ENCODE results near the gene CACNA1A.
A peak's percentile ranks its signal among the peaks of the same experiment; 100 is the strongest.

CACNA1A gene

GRCh38 chr19:13314761-13315160 lies 191.5 kb downstream of the CACNA1A start:
- no peak for DNase-seq

DNA sequence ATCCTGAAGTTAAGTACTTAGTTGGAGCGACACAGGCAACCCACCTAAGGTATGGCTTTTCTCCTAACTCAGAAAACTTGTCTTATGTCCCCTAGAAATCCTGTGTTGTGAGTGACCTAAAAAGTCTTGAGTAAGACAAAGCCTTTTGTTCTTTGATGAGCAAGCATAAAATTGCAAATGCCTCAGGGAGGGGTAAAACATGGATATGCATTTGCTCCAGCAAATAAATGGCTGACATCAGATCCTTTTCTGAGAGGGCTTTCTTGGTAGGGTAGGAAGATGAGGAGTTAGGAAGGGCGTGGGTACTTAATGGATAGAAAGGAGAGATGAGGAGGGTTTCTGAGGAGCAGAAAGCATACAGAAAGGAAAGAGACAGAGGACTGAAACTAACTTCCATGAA lies 192.4 kb downstream of the CACNA1A start:
- DNase-seq, result no peak

DNA sequence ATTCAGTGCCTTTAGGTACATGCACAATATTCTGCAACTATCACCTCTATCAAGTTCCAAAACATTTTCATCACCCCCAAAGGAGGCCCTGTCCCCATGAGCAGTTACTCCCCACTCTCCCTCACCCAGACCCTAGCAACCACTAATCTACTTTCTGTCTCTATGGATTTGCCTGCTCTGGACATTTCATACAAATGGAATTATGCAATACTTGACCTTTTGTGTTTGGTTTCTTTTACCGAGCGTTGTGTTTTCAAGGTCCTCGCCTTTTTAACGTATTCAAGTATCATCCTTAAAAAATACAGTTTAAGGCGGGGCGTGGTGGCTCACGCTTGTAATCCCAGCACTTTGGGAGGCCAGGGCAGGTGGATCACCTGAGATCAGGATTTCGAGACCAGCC lies 196.4 kb downstream of the CACNA1A start:
- no peak for DNase-seq

GRCh38 chr19:13303381-13304129 lies 202.7 kb downstream of the CACNA1A start:
- peak in 1 of 51 donors; percentile 4 for DNase-seq

DNA sequence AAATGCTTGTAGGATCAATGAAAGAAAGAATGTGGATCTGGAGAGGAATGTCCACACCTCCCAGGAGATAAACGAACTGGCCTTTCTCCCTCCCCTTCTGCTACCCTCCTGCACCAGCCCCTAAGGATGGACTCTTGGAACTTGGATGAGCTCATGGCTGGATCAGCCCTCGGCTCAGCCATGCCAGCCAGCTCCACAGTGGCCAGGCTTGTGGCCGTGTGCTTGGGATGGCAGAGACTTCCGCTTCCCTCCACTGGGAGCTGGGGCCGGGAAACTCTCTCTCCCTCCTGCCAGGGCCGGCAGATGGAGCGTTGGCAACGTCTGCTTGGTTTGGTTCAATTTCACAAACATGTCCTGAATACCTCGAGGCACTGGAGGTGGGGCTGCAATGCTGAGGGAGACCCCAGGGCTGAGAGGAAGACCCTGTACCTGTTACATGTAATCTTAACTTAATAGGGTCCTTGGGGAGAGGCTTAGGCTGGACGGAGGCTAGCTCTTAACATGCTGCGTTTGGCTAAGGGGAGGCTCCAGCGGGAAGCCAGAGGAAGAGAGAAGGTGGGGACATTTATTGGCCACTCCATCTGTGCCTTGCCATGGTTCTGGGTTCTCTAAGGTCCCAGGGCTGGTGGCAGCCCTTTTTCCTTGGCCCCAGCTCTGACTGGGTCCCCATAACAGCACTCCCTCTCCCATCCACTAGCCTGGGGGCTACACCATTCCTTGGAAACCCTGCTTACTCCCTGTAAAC lies 203.6 kb downstream of the CACNA1A start:
- DNase-seq, result peak in 2 of 51 donors; percentile 8

DNA sequence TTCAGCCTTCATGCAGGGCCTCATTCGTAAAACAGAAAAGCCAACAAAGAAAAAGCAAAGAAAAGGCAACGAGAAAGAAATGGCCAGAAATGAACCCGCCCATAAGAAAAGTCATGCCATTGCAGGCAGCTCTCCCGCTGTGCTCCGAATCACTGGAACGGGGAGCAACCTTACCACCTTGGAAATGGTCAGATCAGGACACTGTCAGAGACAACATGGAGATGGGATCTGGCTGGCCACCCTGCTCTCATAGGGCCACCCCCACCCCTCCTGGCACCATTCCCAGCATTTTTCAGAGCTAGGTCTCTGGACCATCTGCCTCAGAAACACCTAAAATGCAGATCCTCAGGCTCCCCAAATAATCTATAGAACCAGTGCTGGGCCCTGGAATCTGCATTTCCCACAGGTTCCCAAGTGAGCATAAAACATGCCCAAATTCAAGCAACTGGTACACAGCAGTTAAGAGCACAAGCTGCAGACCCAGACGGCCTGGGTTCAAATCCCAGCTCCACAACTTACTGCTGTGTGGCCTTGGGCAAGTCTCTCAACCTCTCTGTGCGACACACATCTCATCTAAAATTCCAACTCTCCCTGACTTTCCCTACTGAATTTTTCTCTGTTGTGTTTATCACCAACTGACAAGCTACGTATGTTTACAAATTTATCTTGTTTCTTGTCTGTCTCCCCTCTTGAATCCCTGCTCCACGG lies 204.5 kb downstream of the CACNA1A start:
- DNase-seq, result no peak

DNA sequence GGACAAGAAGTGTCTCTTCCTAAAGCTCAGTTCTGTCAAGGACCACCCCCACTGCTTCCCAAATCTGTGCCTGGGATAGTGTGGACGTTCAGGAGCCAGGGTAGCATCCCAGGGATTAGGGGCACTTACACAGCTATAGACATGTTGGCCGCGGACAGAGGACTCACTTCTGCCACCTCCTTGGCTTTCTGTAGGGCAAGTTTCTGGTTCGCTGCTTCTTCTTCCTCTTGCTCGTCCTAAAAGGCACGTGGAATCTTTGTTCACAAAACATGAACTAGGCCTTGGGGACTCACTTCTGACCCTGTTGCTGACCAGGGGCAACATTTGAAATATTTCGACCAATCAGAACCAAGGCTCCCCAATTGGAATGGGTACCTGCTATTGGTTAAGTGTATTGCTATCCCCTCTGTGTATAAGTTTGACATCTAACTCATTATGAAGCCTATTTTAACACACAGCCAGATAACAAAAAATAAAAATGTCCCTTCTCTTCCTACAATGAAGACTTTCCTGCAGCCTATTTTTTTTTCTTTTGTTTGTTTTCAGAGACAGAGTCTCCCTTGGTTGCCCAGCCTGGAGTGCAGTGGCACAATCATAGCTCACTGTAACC lies 205.8 kb downstream of the CACNA1A start:
- no peak for DNase-seq

DNA sequence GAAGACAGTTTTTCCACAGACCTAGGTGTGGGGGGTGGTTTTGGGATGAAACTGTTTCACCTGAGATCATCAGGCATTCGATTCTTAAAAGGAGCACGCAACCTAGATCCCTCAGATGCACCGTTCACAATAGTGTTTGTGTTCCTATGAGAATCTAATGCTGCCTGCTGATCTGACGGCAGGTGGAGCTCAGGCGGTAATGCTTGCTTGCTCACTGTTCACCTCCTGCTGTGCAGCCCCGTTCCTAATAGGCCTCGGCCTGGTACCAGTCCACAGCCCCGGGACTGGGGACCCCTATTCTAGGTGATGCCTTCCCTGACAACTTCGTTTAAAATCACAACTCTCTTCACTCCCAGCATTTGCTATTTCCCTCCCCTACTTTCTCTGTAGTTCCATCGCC lies 206.4 kb downstream of the CACNA1A start:
- peak in 1 of 51 donors; percentile 7 for DNase-seq

GRCh38 chr19:13298565-13299481 lies 207.5 kb downstream of the CACNA1A start:
- DNase-seq, result peak in 2 of 51 donors; percentile 6 to 29

DNA sequence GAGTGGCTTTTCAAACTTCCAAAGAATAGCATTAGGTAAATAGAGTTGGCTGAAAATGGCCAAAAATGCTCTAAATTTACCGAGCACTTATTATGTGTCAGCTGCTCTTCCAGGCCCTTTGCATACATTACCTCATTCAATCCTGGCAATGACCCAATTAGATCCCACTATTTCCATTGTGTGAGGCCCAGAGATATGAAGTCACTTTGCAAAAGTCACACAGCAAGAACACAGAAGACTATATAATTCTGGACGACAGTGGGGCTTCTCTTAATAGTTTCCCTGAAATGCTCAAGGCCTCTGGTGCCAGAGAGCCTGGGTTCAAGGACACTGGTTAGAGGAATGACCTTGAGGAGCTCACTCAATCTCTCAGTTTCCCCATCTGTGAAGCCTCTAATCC lies 209.3 kb downstream of the CACNA1A start:
- DNase-seq, result no peak

GRCh38 chr19:13294812-13295567 lies 211.3 kb downstream of the CACNA1A start:
- DNase-seq, result no peak

DNA sequence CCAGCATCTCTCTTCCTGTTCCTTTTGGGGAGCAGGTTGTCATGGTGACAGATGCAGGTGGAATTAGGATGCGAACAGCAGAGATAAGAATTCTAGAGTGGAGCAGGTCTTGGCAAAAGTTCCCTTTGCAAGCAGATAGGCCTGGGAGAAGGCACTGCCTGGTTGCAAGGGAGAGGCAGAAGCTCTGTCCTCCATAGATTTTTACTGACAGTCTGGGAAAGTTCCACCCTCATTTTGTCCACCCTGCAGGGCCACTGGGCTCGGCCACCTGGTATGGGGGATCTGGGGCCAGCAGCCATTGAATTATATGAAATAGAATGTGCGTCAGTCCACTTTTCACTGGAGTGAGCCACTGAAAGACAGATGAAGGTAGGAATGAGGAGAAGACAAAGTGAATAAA lies 214.4 kb downstream of the CACNA1A start:
- DNase-seq, result no peak

GRCh38 chr19:13290741-13291140 lies 215.5 kb downstream of the CACNA1A start:
- no peak for DNase-seq

- DNase-seq, result no peak
These were observed 217.0 kb downstream of the CACNA1A start for GRCh38 chr19:13289295-13289694.

DNA sequence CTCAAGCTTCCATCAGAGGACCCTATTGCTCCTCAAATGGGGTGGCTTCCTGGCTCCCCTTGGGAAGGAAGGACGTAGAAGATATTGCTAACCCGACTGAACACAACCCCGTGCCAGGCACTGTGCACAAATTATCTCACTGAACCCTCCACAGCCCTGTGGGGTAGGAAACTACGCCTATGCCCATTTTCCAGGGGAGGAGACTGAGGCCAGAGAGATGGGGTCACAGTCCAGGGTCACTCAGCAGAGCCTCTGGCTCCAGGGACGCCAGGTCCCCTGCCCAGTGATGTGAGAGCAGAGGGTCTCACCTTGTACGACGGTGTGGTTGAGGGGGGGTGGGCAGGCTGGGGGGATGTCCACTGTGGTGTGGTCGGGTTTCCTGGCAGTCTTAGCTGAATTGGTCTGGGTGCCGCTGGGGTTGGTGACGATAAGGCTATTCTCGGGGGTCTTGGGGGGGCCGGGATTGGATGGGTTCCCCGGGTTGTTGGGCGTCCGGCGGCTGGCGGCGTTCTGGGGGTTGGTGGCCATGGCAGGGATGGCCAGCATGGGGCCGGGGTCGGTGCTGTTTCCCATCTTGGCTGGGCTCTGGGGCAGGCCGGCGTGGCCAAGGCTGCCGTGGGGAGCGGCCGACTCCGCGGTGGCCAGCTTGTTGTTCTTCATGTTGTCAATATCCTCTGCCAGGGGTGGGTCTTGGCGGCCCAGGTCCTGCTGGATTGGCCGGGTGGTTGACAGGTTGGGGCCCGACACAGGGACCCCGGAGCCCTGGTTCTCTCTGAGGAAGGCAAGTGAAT lies 219.9 kb downstream of the CACNA1A start:
- no peak for DNase-seq

DNA sequence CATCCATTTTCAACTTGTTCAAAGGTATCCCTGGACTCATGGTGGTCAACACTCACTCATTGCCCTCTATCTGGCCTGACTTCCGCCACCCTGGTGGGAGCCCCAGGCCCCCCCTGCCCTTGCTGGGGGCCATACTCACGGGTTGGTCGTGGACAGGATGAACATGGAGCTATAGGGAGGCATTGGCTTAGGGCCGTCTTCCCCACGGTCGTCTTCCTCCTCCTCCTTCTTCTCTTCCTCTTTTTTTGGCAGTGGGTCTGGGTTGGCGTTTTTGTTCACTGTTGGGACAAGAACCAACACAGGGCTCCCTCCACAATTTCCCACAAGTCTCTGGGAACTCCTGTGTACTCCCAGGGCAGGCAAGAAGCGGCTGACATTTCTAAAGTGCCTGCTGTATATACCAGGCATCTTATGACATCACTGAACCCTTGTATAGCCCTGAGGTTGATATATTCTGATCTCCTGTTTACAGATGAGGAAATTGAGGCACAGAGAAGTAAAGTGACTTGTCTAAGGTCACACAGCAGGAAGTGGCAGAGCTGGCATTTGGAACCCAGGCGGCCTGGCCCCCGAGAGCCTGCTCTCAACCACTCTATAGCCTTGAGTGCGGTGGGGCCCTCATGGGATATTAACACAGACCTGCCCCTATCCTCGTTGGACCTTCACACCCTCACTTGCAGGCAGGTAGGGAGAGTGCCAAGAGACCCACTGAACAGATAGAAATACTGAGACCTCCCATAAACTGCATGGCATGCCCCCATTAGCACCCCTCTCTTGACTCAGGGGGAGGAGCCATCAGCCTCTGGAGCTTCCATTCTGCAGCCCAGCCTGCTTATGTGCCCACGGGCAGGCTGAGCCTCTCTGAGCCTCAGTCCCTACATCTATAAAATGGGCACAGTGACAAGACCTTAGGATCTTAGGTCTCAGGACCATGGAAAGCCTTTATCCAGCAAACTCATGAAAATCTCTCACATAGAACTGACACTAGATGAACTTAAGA lies 221.1 kb downstream of the CACNA1A start:
- DNase-seq, result no peak

DNA sequence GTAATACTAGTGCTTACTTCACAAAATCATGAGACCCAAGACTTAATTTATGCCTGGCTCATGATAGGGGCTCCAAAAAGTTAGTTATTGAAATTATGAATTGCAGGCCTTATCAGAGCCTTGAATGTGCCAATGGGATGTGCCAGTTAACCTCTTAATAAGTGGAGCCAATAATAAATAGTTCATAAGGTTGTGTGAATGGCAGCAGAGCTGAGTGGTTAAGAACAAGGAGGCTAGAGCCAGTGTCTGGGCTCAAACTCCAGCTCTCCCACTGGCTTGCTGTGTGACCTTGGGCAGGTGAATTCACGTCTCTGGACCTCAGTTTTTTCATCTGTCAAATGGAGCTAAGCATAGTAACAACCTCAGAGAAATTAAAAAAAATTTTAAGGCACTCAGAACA lies 222.4 kb downstream of the CACNA1A start:
- DNase-seq, result no peak

All from hypothalamus (tissue), 51 donors.